Measurements from ENCODE around the gene CXCR4.

The CXCR4 gene

DNA sequence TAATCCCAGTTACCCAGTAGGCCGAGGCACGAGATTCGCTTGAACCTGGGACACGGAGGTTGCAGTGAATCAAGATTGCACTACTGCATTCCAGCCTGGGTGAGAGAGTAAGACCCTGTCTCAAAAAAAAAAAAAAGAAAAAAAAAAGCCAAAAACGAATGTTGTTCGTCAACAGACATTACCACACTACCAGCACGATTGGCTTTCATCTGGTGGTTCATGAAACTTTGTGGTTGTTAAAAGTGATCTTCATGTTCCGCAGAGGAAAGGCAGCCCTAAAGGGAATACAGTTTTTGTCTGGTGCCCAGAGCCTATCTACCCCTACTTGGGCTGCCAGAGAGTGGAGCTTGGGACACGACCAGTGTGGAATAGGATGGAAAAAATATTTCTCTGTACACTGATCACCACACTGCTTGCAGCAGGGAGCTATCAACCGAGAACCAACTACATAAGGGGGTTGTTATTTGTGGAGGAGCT, 13.6 kb upstream of the CXCR4 start:
- TF ChIP-seq, protein P1, sequence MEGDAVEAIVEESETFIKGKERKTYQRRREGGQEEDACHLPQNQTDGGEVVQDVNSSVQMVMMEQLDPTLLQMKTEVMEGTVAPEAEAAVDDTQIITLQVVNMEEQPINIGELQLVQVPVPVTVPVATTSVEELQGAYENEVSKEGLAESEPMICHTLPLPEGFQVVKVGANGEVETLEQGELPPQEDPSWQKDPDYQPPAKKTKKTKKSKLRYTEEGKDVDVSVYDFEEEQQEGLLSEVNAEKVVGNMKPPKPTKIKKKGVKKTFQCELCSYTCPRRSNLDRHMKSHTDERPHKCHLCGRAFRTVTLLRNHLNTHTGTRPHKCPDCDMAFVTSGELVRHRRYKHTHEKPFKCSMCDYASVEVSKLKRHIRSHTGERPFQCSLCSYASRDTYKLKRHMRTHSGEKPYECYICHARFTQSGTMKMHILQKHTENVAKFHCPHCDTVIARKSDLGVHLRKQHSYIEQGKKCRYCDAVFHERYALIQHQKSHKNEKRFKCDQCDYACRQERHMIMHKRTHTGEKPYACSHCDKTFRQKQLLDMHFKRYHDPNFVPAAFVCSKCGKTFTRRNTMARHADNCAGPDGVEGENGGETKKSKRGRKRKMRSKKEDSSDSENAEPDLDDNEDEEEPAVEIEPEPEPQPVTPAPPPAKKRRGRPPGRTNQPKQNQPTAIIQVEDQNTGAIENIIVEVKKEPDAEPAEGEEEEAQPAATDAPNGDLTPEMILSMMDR (IDR thresholded peaks at IDR 0.05; ENCODE audit: low read depth, low read length), result no peak
- DNase-seq (ENCODE audit: extremely low read depth, low read depth), result no peak

DNA sequence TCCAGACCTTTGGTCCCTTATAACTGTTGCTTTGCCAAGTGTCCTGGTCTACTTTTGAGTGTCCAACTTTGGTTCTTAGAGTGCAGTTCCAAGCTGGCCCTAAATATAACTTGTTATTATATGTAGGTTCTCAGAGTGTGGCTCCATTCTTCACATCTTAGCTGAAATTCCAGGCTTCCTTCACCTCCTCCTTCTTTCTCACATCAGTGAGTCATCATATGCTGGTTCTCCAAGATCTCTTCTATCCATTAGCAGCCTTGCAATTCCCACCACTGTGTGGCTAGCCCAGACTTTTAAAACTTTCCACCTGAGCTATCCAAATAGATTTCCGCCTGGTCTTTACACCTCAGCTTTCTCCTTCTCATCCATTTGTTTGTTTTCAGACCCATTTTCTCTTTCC, 12.6 kb upstream of the CXCR4 start:
- DNase-seq (ENCODE audit: extremely low read depth, low read depth), result no peak
- TF ChIP-seq, protein P1 (IDR thresholded peaks at IDR 0.05; ENCODE audit: low read depth, low read length), result no peak

GRCh38 chr2:136130045-136130444, 12.1 kb upstream of the CXCR4 start:
- TF ChIP-seq, protein P1 (IDR thresholded peaks at IDR 0.05; ENCODE audit: low read depth, low read length), result no peak
- no peak for DNase-seq (ENCODE audit: extremely low read depth, low read depth)

GRCh38 chr2:136129601-136130000, 11.7 kb upstream of the CXCR4 start:
- TF ChIP-seq, protein P1 (IDR thresholded peaks at IDR 0.05; ENCODE audit: low read depth, low read length), result no peak

DNA sequence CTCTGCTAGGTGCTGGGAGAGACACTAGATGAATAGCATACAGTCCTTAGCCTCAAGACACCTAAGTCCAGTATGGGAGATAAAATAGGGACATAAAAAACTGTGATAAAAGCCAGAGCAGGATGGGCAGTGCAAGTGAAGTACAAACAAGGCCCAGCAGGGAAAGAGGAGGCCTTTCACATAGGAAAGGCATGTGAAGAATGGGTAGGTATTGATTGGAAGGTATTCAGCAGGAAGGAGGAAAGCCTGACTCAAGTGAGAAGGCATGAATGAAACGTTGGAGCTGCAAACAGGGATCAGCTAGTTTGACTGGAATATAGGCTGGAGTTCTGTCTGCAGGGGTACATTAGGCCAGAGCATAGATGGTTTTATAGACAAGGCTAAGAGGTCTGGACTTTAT, 11.0 kb upstream of the CXCR4 start:
- TF ChIP-seq, protein P1 (IDR thresholded peaks at IDR 0.05; ENCODE audit: low read depth, low read length), result no peak
- DNase-seq (ENCODE audit: extremely low read depth, low read depth), result no peak

More at GRCh38 chr2:136129601-136130000, 11.7 kb upstream of the CXCR4 start:
- DNase-seq (ENCODE audit: extremely low read depth, low read depth), result no peak

DNA sequence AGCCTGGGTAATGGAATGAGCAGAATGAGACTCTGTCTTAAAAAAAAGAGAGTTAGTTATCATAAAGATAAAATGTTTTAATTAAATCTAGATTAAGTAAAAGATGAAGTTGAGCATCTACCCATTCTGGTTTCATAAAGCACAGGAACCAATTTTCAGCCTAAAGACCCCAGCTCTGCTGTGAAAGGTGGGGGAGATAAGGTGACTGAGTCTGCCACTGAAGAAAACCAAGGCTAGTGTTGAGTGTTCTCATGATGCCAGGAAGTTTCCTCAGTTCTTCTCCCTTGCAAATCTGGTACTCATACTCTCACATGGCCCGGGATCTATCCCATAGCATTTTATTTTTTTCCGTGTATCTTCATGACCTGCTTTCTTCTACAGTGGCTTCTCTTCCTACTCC, 10.4 kb upstream of the CXCR4 start:
- no peak for DNase-seq (ENCODE audit: extremely low read depth, low read depth)
- TF ChIP-seq, protein P1 (IDR thresholded peaks at IDR 0.05; ENCODE audit: low read depth, low read length), result no peak

DNA sequence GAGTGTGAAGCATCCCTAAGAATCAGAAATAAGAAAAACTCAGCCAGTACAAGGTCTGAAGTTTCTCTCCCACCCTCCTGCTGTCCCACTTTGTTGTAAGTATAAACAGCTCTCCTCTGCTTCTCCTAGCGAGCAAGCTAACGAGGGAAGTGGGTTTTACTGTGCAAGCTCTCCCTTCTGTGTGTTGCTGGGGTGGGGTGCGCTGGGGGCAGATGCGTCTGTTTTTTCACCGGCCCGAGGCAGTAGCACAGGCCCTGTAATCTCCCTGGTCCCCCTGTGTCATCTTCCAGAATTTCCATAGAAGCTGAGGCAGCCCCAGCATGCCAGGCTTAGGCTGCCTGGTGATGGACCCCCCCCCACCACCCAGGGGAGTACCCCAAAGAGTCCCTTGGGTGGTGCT, 9.4 kb upstream of the CXCR4 start:
- no peak for DNase-seq (ENCODE audit: extremely low read depth, low read depth)
- TF ChIP-seq, protein P1 (IDR thresholded peaks at IDR 0.05; ENCODE audit: low read depth, low read length), result no peak
